ENCODE results near the gene LAMA1. TPM values are rescaled to one million over a fixed set of nuclear protein-coding genes. Genes with fewer than 3 reads are reported as not detected.

Gene LAMA1
- total and polyA plus RNA-seq, 2 of the 4 experiments (the other 2 are of a cell fraction), result 10.9 to 15.5 TPM

- H2BK20ac ChIP-seq (ENCODE audit: low read depth, low read length), result no peak overlapping the region
- no peak overlapping the region for H3K56ac ChIP-seq (ENCODE audit: extremely low read depth, insufficient read depth, low read length)
- H3K4me2 ChIP-seq (ENCODE audit: low read depth, low read length), result no peak overlapping the region
- no peak overlapping the region for H2BK15ac ChIP-seq (ENCODE audit: low read depth, low read length)
- ChIA-PET CTCF (no interaction called here), POLR2A (ENCODE audit: unreplicated experiment) (no interaction called here)
- H4K5ac ChIP-seq (ENCODE audit: low read depth, low read length), result no peak overlapping the region
- peaks cover 4% of the 10 kb centered on the region; the same call in 1 of the 2 replicates for H3K4me1 ChIP-seq (ENCODE audit: control insufficient read depth, insufficient read depth, low read length)
- H3K9ac ChIP-seq (ENCODE audit: low read depth, low read length), result no peak overlapping the region
- H3K23ac ChIP-seq (ENCODE audit: low read depth, low read length), result no peak overlapping the region
- DNase-seq (no peak), ATAC-seq (ENCODE audit: low read depth) (no peak)
- intact Hi-C loops (cut with micrococcal nuclease), result no loop called here
- no peak overlapping the region for H3K4ac ChIP-seq (ENCODE audit: low read depth, low read length)
- no peaks in the 10 kb centered on the region for H3K27me3 ChIP-seq (ENCODE audit: control insufficient read depth, insufficient read depth, low read length)
- no peak overlapping the region for H2AK9ac ChIP-seq (replicated peaks; ENCODE audit: low read depth, low read length, poor library complexity)
- H4K91ac ChIP-seq (ENCODE audit: insufficient read depth, low read depth, low read length), result no peak overlapping the region
- no CpG with 5 or more reads among the region's 6 CpGs for WGBS, 2 experiments (ENCODE audit: extremely low coverage in 2 of 2, insufficient read length in 1 of 2)
- H3K36me3 ChIP-seq (ENCODE audit: control insufficient read depth, insufficient read depth, low read length), result no peaks in the 10 kb centered on the region
- H3K4me3 ChIP-seq (ENCODE audit: insufficient read depth, low read depth, low read length), result no peak overlapping the region
- H3K9me1 ChIP-seq (ENCODE audit: insufficient read depth, low read length), result no peaks in the 10 kb centered on the region
- no peak overlapping the region for H3K27ac ChIP-seq (ENCODE audit: insufficient read depth, low read length)
- TF ChIP-seq NFE2L2 (IDR thresholded peaks at IDR 0.05; ENCODE audit: low read depth, low read length) (no peak), FOS (IDR thresholded peaks at IDR 0.05; ENCODE audit: low read depth, low read length) (no peak), MAZ (IDR thresholded peaks at IDR 0.05; ENCODE audit: borderline replicate concordance, low read depth, low read length) (no peak), RCOR1 (IDR thresholded peaks at IDR 0.05; ENCODE audit: insufficient replicate concordance, low read length) (no peak), CTCF (conservative IDR thresholded peaks at IDR 0.05; ENCODE audit: low read depth, low read length) (no peak), CHD1 (IDR thresholded peaks at IDR 0.05; ENCODE audit: low read depth, low read length) (no peak), USF2 (IDR thresholded peaks at IDR 0.05; ENCODE audit: low read depth, low read length) (no peak), BHLHE40 (IDR thresholded peaks at IDR 0.05; ENCODE audit: low read depth, low read length) (no peak), CEBPB (IDR thresholded peaks at IDR 0.05; ENCODE audit: low read depth, low read length) (no peak), MXI1 (IDR thresholded peaks at IDR 0.05; ENCODE audit: borderline replicate concordance, low read depth, low read length) (no peak), RFX5 (IDR thresholded peaks at IDR 0.05; ENCODE audit: low read depth, low read length) (no peak)
- H2BK5ac ChIP-seq (ENCODE audit: low read depth, low read length, poor library complexity, severe bottlenecking), result no peak overlapping the region
- no peak overlapping the region for H2AK5ac ChIP-seq (ENCODE audit: low read depth, low read length)
- no peak overlapping the region for H3K14ac ChIP-seq (replicated peaks; ENCODE audit: low read depth, low read length)
- H3K18ac ChIP-seq (ENCODE audit: low read depth, low read length), result no peak overlapping the region
- BruUV-seq (replicated peaks), result no TSS peak
- H2BK120ac ChIP-seq (ENCODE audit: low read depth, low read length), result no peak overlapping the region
- H4K20me1 ChIP-seq (ENCODE audit: insufficient read depth, low read length), result no peaks in the 10 kb centered on the region
- no peaks in the 10 kb centered on the region for H3K79me1 ChIP-seq (ENCODE audit: low read depth in 1 of 2, low read length in 2 of 2)
- no peaks in the 10 kb centered on the region for H3K9me3 ChIP-seq (ENCODE audit: control insufficient read depth, insufficient read depth, low read length)
- in situ Hi-C loops (cut with MboI; ENCODE audit: low sequenced_read_pairs), result no loop called here
- no peak overlapping the region for H2AFZ ChIP-seq (replicated peaks; ENCODE audit: low read length, poor library complexity)
- dilution Hi-C loops (cut with HindIII; ENCODE audit: low sequenced_read_pairs, unreplicated experiment), result no loop called here
- H4K8ac ChIP-seq (ENCODE audit: low read depth in 2 of 2, low read length in 2 of 2), result no peak overlapping the region
Observed at GRCh38 chr18:7056026-7056425, 61.6 kb downstream of the LAMA1 start.
